ENCODE measurements around the gene KRTAP3-2. TPM values are rescaled to one million over a fixed set of nuclear protein-coding genes. Genes with fewer than 3 reads are reported as not detected.

Gene KRTAP3-2
- total RNA-seq, 2 donors from 2014 or later, result not detected

DNA sequence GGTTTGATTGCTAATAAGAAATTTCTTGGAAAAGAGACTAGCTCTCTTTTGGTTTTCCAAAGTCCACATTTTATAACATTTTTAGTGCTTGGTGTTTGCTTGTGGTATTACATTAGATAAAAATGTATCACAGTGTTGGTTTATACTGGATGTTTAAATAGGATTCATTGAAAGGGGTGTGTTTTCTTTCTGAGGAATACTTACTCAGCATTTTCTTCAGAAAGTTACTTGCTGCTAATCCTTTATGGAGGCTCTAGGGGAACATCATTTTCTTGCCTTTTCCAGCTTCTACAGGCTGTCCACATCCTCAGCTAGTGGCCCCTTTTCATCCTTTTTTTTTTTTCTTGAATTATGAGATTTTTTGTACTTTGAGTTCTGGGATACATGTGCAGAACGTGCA lies 32.1 kb downstream of the KRTAP3-2 start:
- H3K4me1 ChIP-seq (ENCODE audit: control insufficient read depth in 1 of 2, low read depth in 2 of 2), result no peaks in the 10 kb centered on the region
- no peak for ATAC-seq (ENCODE audit: insufficient number of reproducible peaks, low FRiP score, low read depth)
- TF ChIP-seq, protein P1, sequence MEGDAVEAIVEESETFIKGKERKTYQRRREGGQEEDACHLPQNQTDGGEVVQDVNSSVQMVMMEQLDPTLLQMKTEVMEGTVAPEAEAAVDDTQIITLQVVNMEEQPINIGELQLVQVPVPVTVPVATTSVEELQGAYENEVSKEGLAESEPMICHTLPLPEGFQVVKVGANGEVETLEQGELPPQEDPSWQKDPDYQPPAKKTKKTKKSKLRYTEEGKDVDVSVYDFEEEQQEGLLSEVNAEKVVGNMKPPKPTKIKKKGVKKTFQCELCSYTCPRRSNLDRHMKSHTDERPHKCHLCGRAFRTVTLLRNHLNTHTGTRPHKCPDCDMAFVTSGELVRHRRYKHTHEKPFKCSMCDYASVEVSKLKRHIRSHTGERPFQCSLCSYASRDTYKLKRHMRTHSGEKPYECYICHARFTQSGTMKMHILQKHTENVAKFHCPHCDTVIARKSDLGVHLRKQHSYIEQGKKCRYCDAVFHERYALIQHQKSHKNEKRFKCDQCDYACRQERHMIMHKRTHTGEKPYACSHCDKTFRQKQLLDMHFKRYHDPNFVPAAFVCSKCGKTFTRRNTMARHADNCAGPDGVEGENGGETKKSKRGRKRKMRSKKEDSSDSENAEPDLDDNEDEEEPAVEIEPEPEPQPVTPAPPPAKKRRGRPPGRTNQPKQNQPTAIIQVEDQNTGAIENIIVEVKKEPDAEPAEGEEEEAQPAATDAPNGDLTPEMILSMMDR (IDR thresholded peaks at IDR 0.05), result no peak

DNA sequence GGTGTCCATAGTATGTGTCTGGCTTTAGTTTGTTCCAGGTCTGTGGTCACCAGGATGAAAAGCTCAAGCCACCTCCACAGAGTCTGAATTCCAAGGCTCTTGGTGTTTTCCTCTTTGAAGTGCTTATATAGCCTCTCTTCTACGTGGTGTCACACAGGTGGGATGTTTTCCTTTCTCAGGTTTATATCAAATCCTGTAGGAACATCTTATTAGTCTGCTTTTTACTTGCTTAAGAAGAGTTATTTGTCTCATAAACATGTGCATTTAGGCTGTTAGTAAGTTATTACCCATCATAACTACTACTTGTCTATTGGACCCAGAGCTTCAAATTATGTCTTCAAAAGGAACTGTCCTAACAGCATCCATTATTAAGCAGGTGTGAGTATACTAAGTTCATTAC lies 32.9 kb downstream of the KRTAP3-2 start, which contains the start of gene KRT39:
Gene KRT39 (minus strand): TSS at position 101 of the 400 bp plus-strand sequence. CDS start 92 bp downstream, at position 9.
- Histone ChIP-seq H3K27me3 (replicated peaks; ENCODE audit: insufficient read depth) (no peaks in the 10 kb centered on the region), H3K27ac (no peak within 1 kb of the TSS)

More for the DNA sequence above, 32.1 kb downstream of the KRTAP3-2 start:
- no peaks in the 10 kb centered on the region for H3K9me3 ChIP-seq
- no peak overlapping the region for H3K4me3 ChIP-seq
- no peaks in the 10 kb centered on the region for H3K27me3 ChIP-seq (replicated peaks; ENCODE audit: insufficient read depth)
- no peak for DNase-seq (ENCODE audit: low spot score)
- no peak overlapping the region for H3K27ac ChIP-seq
- H3K36me3 ChIP-seq, result no peaks in the 10 kb centered on the region

DNA sequence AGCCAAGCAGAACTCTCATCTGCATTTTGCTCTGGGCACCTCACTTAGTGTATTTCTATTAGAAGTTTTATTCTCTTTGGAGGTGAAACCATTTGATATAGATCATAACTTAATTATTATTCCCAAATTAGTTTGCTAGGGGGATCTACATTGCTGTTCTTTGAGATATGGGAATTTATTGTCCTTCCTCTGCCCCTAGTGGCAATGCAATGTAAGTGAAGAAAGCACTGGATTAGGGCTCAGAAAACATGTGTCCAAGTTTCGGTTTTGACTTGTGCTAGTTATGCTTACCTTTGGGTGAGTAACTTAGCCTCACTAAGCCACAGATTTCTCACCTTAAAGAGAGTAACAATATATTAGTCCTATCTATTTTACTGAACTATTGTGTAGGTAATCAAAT lies 35.9 kb downstream of the KRTAP3-2 start:
- no peak overlapping the region for H3K4me3 ChIP-seq
- no peaks in the 10 kb centered on the region for H3K9me3 ChIP-seq
- no peak overlapping the region for H3K27ac ChIP-seq
- DNase-seq (ENCODE audit: low spot score), result no peak
- no peak for ATAC-seq (ENCODE audit: insufficient number of reproducible peaks, low FRiP score, low read depth)
- TF ChIP-seq, protein P1 (IDR thresholded peaks at IDR 0.05), result peak; percentile 38
- H3K4me1 ChIP-seq (ENCODE audit: control insufficient read depth in 1 of 2, low read depth in 2 of 2), result no peaks in the 10 kb centered on the region
- H3K36me3 ChIP-seq, result no peaks in the 10 kb centered on the region
- H3K27me3 ChIP-seq (replicated peaks; ENCODE audit: insufficient read depth), result no peaks in the 10 kb centered on the region

More for the DNA sequence above, 32.9 kb downstream of the KRTAP3-2 start, which contains the start of gene KRT39:
- DNase-seq (ENCODE audit: low spot score), result no peak
- Histone ChIP-seq H3K9me3 (no peaks in the 10 kb centered on the region), H3K4me1 (ENCODE audit: control insufficient read depth in 1 of 2, low read depth in 2 of 2) (no peaks in the 10 kb centered on the region), H3K36me3 (no peaks in the 10 kb centered on the region), H3K4me3 (no peak within 1 kb of the TSS)
- TF ChIP-seq, protein P1 (IDR thresholded peaks at IDR 0.05), result no peak
- no peak for ATAC-seq (ENCODE audit: insufficient number of reproducible peaks, low FRiP score, low read depth)

DNA sequence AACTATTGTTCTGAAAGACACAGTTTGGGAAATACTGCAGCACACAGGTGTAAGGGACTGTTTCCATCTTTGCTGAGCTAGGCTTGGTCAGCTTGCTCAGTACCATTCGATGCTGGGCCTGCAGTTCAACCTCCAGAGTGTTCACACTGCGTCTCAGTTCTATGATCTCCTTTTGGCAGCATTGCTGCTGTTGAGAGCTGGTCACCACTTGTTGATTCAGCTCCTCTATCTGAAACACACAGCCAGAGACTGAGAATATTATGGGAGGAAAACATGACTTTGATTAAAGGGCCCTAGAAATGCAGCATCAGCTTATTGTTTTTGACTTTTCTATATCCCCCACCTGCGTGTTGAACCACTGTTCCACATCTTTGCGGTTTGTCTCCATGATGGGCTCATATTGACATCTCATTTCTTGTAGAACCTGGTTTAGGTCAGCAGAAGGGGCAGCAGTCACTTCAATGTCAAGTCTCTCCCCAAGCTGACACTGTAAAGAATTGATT lies 37.6 kb downstream of the KRTAP3-2 start:
- TF ChIP-seq, protein P1 (IDR thresholded peaks at IDR 0.05), result no peak
- Histone ChIP-seq H3K36me3 (no peaks in the 10 kb centered on the region), H3K4me1 (ENCODE audit: control insufficient read depth in 1 of 2, low read depth in 2 of 2) (no peaks in the 10 kb centered on the region), H3K9me3 (no peaks in the 10 kb centered on the region), H3K27me3 (replicated peaks; ENCODE audit: insufficient read depth) (no peaks in the 10 kb centered on the region), H3K4me3 (no peak overlapping the region), H3K27ac (no peak overlapping the region)
- DNase-seq (ENCODE audit: low spot score) (no peak), ATAC-seq (ENCODE audit: insufficient number of reproducible peaks, low FRiP score, low read depth) (no peak)

DNA sequence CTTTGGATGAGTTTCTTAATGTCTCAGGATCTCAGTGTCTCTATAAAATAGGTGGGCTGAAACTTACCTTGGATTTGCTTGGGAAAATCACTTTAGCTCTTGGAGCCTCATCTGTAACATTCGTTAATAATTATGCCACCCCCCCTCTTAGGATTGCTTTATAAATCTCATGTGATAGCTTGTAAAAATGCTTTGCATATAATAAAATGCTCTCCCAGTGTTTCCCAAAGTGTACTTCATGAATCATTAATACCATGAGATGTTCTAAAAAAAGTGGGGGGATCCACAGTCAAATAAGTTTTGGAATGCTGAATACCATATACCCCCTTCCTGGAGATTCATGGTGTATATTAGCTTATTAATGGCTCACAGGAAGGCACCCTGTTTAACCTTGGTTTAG lies 38.1 kb downstream of the KRTAP3-2 start:
- Histone ChIP-seq H3K27ac (no peak overlapping the region), H3K27me3 (replicated peaks; ENCODE audit: insufficient read depth) (no peaks in the 10 kb centered on the region), H3K4me3 (no peak overlapping the region), H3K9me3 (no peaks in the 10 kb centered on the region), H3K4me1 (ENCODE audit: control insufficient read depth in 1 of 2, low read depth in 2 of 2) (no peaks in the 10 kb centered on the region), H3K36me3 (no peaks in the 10 kb centered on the region)
- TF ChIP-seq, protein P1 (IDR thresholded peaks at IDR 0.05), result no peak
- DNase-seq (ENCODE audit: low spot score) (no peak), ATAC-seq (ENCODE audit: insufficient number of reproducible peaks, low FRiP score, low read depth) (no peak)

All from thoracic aorta (tissue), 2 donors.